Stimulated activated CD4-positive, alpha-beta T cell treated with anti-CD3 and anti-CD28 coated beads, Interleukin-12 subunit alpha, Interleukin-12 subunit beta, amount 100 ng/mL, for 24 hours (primary cell): ENCODE measurements around the gene C11orf86.
"Not testable (repeated sequence)": the region's sequence is repeated elsewhere in the genome, so short reads cannot be mapped to it uniquely, and the experiment has no call there.

ENCODE experiments used
- DNase-seq, 2 experiments: peaks; one replicate each; pipeline ENCODE4 v3.0.0-alpha.2; 2020; ENCODE audit warnings: low read depth in 2 of 2

Gene C11orf86

GRCh38 chr11:66974724-66975404 lies at the start of gene C11orf86:
Gene C11orf86, plus strand, starts transcription at chr11:66975304. Its CDS starts 59 bp downstream, at chr11:66975363.
- no peak for DNase-seq

GRCh38 chr11:66929753-66930152 lies 45.4 kb upstream of the C11orf86 start:
- DNase-seq, result no peak

GRCh38 chr11:66932543-66932942 lies 42.6 kb upstream of the C11orf86 start:
- no peak for DNase-seq

GRCh38 chr11:66933531-66933930 lies 41.6 kb upstream of the C11orf86 start:
- DNase-seq, result no peak

- DNase-seq, result no peak
These were observed 39.9 kb upstream of the C11orf86 start for GRCh38 chr11:66934950-66935779.

- DNase-seq, result no peak
These were observed 38.8 kb upstream of the C11orf86 start for GRCh38 chr11:66936311-66936711.

GRCh38 chr11:66937193-66937733 lies 37.8 kb upstream of the C11orf86 start:
- no peak for DNase-seq

GRCh38 chr11:66938582-66939135 lies 36.4 kb upstream of the C11orf86 start:
- no peak for DNase-seq

- peak; percentile 10 to 20 for DNase-seq
These were observed 25.0 kb upstream of the C11orf86 start for GRCh38 chr11:66950112-66950535.

- DNase-seq, result no peak
These were observed 24.0 kb upstream of the C11orf86 start for GRCh38 chr11:66951135-66951534.

GRCh38 chr11:66951927-66952337 lies 23.2 kb upstream of the C11orf86 start:
- no peak for DNase-seq

- no peak for DNase-seq
These were observed 21.8 kb upstream of the C11orf86 start for GRCh38 chr11:66953081-66953833.

- no peak for DNase-seq
These were observed 18.3 kb upstream of the C11orf86 start for GRCh38 chr11:66956689-66957290.

- no peak for DNase-seq
These were observed 17.2 kb upstream of the C11orf86 start for GRCh38 chr11:66957971-66958231.

- peak; percentile 95 to 98 for DNase-seq
These were observed 16.7 kb upstream of the C11orf86 start, which contains the start of gene PC for GRCh38 chr11:66958232-66958955. Gene PC, minus strand, starts transcription at chr11:66958383. Its CDS starts 86,224 bp downstream, at chr11:66872159.

- DNase-seq, result no peak
These were observed 16.2 kb upstream of the C11orf86 start for GRCh38 chr11:66958956-66959274.

GRCh38 chr11:66961691-66962213 lies 13.4 kb upstream of the C11orf86 start:
- not testable (repeated sequence) for DNase-seq

GRCh38 chr11:66962247-66962646 lies 12.9 kb upstream of the C11orf86 start:
- DNase-seq, result no peak

- no peak for DNase-seq
These were observed 12.3 kb upstream of the C11orf86 start for GRCh38 chr11:66962801-66963200.

- no peak for DNase-seq
These were observed 10.6 kb upstream of the C11orf86 start for GRCh38 chr11:66964495-66964894.

GRCh38 chr11:66966351-66966750 lies 8.8 kb upstream of the C11orf86 start:
- no peak for DNase-seq
